A673 (cell line): ENCODE data around the gene STARD3NL.

Experiments used
- CTCF ChIP-seq: fragments of 300-800, 200-600 bp; sonication (generic); conservative IDR thresholded peaks from 2 replicates; pipeline ENCODE4 v1.5.1; 2017; ENCODE audit warnings: low read depth, mild to moderate bottlenecking, antibody characterized with exemption, low read length, moderate library complexity, mixed read lengths
- EZH2 ChIP-seq: fragments of 200-600 bp; sonication (generic); IDR thresholded peaks from 2 replicates; pipeline ENCODE4 v1.6.1; 2017; ENCODE audit warnings: borderline replicate concordance, low read depth, mild to moderate bottlenecking, mixed read lengths, antibody characterized with exemption, low read length; ENCODE audit not compliant: poor library complexity, severe bottlenecking

GRCh38 chr7:38241071-38241470, 63.0 kb downstream of the STARD3NL start:
- no peak for TF ChIP-seq EZH2
- TF ChIP-seq CTCF: no peak
